GM15510 (cell line): ENCODE measurements around the gene GPC6.

Experiments
- POLR2A ChIP-seq: IDR thresholded peaks from 3 replicates; pipeline ENCODE4 v1.6.1; 2011; ENCODE audit warnings: borderline replicate concordance; ENCODE audit not compliant: insufficient read length; ENCODE audit errors: extremely low read depth

The GPC6 gene

GRCh38 chr13:93953841-93954240 lies 727.2 kb downstream of the GPC6 start:
- TF ChIP-seq POLR2A, result no peak

- TF ChIP-seq POLR2A, result no peak
Measured at GRCh38 chr13:93955904-93956303, 729.3 kb downstream of the GPC6 start.

GRCh38 chr13:93956426-93956825 lies 729.8 kb downstream of the GPC6 start:
- no peak for TF ChIP-seq POLR2A

- TF ChIP-seq POLR2A, result no peak
Measured at GRCh38 chr13:93957371-93957770, 730.8 kb downstream of the GPC6 start.

GRCh38 chr13:93959796-93960533 lies 733.4 kb downstream of the GPC6 start:
- no peak for TF ChIP-seq POLR2A

- TF ChIP-seq POLR2A, result no peak
Measured at GRCh38 chr13:93963266-93964145, 736.9 kb downstream of the GPC6 start.

- TF ChIP-seq POLR2A, result no peak
Measured at GRCh38 chr13:93964146-93964512, 737.5 kb downstream of the GPC6 start.

GRCh38 chr13:93965587-93965986 lies 739.0 kb downstream of the GPC6 start:
- TF ChIP-seq POLR2A, result no peak

- TF ChIP-seq POLR2A, result no peak
Measured at GRCh38 chr13:93966267-93966936, 739.8 kb downstream of the GPC6 start.

- no peak for TF ChIP-seq POLR2A
Measured at GRCh38 chr13:93967286-93967685, 740.7 kb downstream of the GPC6 start.

- no peak for TF ChIP-seq POLR2A
Measured at GRCh38 chr13:93975242-93975641, 748.6 kb downstream of the GPC6 start.

- TF ChIP-seq POLR2A, result no peak
Measured at GRCh38 chr13:93976528-93976927, 749.9 kb downstream of the GPC6 start.

GRCh38 chr13:93977986-93978385 lies 751.4 kb downstream of the GPC6 start:
- TF ChIP-seq POLR2A, result no peak

- TF ChIP-seq POLR2A, result no peak
Measured at GRCh38 chr13:93981426-93981977, 754.9 kb downstream of the GPC6 start.
